Fibroblast of skin of back (primary cell): ENCODE data around the gene TSNAXIP1.

Experiments
- DNase-seq: peaks from one replicate; pipeline ENCODE4 v3.0.0-alpha.2; 2013

The TSNAXIP1 gene

DNA sequence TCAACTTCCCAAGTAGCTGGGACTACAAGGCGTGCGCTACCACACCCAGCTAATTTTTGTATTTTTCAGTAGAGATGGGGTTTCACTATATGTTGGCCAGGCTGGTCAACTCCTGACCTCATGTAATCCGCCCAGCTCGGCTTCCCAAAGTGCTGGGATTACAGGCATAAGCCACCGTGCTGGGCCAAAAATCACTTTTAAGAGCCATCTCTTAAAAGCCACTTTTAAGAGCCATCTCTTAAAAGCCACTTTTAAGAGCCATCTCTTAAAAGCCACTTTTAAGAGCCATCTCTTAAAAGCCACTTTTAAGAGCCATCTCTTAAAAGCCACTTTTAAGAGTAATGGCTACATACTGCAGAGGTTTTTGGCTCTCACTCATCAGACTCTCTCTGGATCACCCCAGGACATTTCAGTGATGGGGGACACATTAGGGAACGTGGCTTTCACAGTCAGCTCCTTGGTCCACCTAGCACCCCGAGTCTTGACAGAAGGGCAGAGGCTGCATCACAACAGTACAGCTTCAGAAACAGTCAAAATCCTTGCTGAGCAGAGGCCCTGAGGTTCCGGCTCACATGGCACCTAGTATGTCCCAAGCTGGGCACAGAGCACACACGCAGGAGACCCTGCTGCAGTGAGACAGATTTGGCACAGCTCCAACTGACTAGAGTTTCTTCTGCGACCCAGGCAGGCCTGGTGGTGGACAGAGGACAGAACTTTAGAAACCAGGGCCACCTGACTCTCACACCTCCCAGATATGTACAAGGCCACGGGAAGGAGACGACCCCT is 23.9 kb upstream of the TSNAXIP1 start:
- no peak for DNase-seq

DNA sequence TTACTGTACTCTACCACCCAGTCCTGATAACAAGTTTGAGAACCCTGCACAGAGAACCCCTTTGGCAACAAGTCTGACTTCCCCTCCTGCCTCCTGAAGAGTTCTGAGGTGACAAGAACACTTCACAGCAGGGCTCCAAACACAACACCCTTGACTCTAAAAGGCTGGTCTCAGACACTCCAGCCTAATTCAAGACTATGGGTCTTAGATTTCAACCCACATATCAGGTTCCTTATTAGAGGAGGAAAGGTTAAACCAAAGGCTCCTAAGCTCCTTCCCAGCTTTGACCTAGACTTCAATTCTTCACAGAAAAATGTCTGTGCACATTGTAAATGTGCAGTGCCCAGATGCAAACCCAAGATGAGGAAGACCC is 23.4 kb upstream of the TSNAXIP1 start:
- no peak for DNase-seq

DNA sequence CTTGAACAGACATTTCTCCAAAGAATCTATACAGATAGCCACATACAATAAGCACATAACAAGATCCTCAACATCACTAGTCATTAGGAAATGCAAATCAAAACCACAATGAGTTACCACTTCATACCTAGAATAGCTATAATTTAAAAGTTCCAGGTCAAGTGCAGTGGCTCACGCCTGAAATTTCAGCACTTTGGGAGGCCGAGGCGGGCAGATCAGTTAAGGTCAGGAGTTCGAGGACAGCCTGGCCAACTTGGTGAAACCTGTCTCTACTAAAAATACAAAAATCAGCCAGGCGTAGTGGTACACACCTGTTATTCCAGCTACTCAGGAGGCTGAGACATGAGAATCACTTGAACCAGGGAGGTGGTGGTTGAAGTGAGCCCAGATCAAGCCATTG is 20.2 kb upstream of the TSNAXIP1 start:
- DNase-seq: no peak

DNA sequence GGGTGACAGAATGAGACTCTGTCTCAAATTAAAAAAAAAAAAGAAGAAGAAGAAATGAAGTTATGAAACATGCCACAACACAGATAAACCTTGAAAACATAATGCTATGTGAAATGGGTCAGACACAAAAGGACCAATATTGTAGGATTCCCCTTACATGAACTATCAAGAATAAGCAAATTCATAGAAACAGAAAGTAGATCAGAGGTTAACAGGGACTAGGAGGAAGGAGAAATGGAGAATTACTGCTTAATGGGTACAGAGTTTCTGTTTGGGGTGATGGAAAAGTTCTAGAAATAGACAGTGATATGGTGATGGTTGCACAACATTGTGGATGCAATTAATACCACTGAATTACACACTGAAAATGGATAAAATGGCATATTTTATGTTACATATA is 16.6 kb upstream of the TSNAXIP1 start:
- no peak for DNase-seq

DNA sequence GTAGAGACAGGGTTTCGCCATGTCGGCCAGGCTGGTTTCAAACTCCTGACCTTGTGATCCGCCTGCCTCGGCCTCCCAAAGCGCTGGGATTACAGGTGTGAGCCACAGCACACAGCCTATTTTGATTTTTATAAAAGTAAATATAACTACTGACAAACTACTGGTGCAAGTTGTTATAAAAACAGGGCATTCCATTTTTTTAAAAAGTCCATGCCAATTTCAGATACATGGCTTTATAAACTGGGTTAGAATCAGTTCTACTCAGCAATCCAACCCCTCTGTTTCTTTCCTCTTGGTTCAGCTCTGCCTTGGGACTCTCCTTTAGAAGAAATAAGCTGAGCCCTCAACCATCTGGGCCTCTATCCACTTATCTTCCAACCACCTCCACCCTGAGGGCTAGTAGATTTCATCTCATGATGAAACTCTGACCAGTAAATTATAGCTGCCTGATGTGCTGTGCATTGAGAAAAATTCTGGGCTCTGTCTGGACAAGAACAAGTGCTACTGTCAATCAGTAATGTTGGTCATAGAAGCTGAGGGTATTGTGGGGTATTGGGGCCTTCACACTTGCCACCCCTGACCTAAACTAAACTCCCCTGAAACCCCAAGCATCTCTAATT is 10.5 kb upstream of the TSNAXIP1 start:
- DNase-seq: no peak

DNA sequence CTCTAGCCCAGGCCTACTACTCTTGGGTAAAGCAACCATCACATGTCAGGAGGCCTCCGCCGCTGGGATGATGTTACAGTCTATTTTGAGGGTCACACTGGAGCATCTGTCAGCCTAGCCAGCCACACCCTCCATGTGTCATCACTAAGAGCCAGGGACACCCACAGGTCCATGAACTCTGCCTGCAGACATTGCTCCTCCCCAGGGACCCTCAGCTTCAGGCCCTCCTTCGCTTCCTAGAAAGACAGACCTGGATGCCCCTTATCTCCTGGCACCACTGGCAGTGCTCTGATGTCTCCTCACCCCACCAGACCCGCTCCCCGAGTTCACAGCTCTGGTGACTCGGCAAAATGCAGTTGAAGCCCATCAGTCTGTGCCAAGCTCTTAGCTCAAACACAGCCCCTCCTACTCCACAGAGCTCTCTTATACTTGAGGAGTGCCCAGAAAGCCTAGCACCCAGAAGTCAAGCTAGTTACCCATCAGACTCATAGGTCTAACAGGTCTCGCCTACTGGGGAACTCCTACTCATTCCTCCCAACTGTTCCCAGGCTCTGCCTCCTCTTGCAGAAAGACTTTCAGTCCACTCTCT is 6.3 kb upstream of the TSNAXIP1 start:
- peak; percentile 13 for DNase-seq

DNA sequence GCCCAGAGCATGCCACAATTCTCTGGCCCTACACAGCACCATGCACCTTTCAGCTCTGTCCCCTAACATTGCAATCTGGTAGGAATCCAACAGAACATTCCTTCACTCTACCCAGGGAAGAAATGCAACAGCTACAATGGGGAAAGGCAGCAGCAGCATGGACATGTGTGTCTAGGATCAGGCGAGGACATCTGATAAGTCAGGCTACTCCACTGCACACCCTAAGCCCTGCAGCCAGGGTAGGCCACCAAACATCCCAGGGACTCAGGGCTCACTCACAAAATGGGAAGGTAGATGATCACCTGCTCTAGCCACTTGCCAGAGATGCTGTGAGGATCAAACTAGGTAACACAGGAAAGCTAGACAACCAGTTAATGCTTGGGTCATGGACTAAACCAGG is 5.4 kb upstream of the TSNAXIP1 start:
- DNase-seq: no peak

DNA sequence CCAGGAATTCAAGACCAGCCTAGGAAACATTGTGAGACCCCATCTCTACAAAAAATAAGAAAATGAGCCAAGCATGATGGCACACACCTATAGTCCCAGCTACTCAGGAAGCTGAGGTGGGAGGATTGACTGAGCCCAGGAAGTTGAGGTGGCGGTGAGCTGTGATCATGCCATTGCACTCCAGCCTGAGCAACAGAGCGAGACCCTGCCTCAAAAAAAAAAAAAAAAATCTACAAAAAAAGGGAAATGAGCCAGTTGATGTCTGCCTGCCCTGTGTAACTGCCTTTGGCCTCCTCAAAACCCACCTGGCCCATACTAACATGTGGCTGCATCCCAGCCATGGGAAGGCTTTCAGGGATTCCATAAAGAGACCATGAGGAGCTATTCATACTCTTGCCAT is 4.8 kb upstream of the TSNAXIP1 start:
- DNase-seq: no peak

DNA sequence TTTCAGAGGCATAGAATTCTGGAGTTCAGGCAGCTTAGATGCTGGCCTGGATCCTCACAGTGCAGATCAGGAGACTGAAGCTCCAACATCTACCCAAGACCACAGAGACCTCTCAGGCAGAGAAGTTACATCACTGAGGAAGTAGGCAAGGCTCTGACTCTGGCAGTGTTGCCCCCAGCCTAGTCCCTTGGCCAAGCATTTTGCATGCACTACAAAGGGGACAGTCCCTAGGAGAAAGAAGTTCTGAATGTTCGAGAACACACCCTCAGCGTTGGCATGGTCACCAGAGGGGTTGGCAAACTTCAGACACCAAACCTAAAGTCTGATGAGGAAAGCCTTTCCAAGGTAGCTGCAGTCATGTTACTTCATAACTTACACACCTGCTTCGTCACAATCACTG is 2.8 kb upstream of the TSNAXIP1 start:
- DNase-seq: no peak

DNA sequence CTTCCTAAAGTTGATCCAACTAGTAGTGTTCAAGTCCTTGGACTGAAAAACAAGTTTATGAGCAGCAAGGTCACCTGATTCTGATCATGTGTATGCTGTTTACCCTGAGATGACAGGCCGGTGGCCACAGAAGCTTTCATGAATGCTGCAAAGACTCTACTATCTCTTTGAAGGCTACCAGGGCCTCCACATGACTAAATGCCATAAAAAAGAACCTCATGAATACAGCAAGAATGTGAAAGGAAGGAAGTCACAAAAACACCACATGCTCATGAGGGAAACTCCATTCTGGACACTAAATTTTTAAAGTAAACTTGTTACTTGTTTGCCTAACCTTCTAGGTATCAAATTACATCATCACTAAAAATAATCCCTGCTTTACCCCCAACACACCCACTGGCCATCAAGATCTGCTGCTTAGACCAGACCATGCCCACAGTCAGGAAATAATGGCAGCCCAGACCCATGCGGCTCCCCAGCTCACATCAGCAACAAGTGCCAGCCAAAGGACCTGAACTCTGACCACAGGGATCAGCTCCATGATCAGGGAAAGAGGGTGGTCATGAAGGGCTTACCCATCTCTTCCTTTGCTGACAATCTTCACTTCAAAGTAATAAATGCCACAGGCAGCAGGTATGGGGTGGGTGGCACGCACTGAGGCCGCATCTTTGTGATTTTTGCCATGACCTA is 1.7 kb upstream of the TSNAXIP1 start:
- DNase-seq: no peak

DNA sequence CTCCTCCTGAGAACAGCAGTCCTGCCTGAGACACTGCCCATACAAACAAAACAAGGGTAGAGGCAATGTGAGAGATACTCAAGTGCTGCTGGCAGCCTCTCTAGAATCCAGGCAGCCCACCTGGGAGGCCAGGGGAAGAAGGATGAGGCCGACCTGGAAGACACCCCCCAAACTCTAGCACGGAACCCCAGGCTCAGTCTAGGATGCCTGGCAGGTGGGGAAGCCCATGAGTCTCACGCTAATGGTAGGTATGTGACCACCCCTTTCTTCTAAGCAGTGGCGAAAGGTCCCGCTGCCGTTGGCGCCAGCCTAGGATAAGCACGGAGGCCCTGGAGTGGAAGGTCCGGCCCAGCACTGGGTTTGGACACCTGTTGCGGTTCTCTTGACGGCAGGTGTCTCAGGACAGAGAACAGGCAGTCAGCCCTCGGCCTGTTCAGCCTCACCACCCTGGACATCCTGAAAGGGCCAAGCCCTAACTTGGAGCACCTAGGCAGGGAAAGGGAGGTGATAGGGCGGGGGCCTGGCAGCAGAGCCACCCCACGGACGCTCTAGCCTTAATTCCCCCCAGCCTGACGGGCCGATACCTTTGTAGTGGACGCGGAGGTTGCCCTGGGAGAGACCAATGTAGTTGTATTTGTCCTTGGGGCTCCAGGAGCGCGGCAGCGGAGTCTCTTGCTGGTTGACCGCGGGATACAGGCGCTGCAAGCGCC is 816 bp upstream of the TSNAXIP1 start:
- DNase-seq: peak; percentile 5

DNA sequence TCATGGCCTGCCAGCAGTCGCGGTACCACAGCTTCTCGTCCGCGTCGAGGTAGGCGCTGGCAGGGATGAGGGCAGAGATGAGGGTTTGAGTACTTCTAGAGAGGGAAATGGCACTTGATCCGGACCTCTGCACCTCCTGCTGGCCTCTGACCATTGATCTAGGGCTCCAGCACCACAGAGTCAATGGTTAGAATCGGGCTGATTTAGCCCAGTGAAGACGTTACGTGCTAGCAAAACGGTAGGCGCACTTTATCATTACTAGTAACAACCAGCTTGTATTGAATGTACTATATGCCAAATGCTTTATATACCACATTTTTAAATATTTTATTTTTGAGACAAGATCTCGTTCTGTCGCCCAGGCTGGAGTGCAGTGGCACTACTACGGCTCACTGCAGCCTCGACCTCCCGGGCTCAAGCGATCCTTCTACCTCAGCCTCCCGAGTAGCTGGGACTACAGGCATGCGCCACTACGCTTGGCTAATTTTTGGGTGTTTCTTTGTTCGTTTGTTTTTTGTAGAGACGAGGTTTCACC is 526 bp downstream of the TSNAXIP1 start:
- DNase-seq: no peak

DNA sequence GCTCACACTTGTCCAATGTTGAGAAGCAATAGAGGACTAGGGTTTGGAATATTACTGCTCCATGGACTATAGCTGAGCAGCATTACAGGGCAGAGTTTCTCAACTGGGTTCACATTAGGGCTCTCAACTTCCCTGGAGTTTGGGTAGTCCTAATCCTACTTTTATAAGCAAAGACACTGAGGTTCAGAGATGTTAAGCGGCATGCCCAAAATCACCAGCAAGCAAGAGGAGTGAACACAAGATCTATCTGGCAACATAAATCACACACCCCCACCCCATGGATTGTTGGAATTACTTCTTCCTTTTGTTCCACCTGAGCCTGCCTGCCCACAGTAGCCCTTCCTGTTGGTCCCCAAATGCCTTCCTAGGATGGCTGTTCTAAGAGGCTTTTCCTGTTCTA is 5.2 kb downstream of the TSNAXIP1 start:
- no peak for DNase-seq

DNA sequence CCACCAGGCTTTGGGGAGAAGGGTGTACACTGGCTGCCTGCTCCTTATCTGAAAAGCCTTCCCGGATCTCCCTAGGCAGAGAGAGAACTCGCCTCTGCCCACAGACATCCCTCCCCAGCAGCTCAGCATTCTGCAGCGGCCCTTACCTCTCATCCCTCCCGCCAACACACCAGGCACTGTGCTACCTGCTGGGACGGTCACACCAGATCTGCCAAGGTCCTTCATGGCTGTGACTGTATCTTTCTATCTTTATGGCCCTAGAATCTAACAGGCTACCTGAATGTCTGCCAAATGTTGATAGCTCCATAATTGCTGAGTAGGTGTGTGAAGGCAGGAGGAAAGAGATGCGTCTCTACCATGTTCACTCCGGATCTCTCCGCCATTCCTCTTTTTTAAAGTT is 7.9 kb downstream of the TSNAXIP1 start:
- DNase-seq: no peak

DNA sequence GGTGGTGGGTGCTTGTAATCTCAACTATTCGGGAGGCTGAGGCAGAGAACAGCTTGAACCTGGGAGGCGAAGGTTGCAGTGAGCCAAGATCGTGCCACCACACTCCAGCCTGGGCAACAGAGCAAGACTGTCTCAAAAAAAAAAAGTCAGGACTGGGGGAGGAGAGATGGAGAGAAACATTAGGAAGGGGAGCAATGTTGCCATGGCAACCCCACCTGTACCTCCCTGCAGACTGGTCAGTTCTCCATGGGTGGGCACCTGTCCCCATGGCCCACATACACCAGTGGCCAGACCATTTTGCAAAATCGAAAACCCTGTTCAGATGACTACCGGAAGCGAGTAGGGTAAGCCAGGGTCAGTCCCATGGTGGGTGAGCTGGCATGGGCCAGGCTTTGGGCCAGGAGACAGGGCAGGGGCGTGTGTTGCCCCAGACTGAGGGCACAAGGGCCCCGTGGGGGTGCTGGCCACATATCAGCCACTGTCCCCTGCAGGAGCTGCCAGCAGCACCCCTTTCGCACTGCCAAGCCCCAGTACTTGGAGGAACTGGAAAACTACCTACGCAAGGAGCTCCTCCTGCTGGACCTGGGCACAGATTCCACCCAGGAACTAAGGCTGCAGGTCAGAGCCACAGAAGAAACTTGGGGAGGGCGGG is 14.0 kb downstream of the TSNAXIP1 start:
- no peak for DNase-seq

DNA sequence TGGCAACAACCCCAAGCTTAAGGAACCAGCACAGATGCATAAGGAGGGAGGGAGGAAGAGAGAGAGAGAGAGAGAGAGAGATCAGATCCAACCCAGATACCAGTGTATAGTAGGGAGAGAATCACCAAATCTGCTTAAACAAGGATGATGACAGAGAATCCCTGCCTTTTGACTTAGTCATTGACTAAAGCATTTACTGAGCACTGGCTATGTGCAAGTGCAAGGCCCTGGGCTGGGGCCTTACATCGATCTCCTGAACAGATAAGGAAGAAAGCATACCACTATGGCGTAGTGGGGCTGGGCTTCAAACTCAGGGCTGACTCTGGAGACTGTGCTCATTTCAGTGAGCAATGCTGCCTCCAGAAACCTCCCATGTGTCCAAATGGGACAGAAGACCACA is 15.8 kb downstream of the TSNAXIP1 start:
- DNase-seq: peak; percentile 31

DNA sequence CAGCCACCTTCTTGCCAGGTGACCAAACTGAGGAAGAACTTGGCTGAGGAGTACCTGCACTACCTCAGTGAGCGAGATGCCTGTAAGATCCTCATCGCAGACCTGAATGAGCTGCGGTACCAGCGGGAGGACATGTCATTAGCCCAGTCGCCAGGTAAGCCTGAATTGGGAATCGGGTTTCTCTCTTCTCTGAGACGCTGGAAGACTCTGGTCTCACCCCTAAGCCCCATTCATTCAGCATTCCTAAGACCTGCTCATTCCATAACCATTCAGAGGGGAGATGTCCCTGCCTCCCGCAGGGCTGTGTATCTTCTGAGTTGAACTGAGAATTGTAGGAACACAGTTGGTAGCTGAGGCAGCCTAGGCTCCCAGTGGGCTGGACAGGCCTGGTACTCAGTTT is 18.4 kb downstream of the TSNAXIP1 start:
- no peak for DNase-seq

DNA sequence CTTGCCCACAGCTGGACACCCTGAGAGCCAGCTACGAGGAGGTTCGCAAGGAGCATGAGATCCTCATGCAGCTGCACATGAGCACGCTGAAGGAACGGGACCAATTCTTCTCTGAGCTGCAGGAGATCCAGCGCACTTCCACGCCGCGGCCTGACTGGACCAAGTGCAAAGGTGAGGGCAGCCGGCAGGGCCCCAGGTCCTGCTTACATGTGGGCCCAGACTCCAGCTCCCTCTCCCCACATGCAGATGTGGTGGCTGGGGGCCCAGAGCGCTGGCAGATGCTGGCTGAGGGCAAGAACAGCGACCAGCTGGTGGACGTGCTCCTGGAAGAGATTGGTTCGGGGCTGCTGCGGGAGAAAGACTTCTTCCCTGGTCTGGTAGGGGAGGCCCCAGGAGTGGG is 19.2 kb downstream of the TSNAXIP1 start:
- DNase-seq: no peak

DNA sequence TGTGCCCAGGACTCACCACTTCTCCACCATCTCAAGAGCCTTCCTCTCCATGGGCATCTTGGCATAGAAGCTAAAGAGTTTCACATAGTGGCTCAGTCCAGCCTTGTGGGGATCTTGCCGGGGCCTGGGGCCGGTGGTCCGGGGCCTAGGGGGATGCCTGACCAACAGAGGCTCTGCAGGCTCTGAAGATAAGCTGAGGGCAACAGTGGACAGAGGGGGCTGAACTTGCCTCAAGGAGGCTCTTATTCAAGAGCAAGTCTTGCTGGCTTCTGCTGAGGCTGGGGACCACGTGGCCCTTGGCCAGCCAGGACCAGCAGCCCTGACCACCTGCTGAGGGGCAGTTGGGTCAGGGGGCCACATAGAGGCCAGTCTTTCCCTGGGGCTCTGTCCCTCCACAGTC is 22.0 kb downstream of the TSNAXIP1 start:
- DNase-seq: no peak

DNA sequence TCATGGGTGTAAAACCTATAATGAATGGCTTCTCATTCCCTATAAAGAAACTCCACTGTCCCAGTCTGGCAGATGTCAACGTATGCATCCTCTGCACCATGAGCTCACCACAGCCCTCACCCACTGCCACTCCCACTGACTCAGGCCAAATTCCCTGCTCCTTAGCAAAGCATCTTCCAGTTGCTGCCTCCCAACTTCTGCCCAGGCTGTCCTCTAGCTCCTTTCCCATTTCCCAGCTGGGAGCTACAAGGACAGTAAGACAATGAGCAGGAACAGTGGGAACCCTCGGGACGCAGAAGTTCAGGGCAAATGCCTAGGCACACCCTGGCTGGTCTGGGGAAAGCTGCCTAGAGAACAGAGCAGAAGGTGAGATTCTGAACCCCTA is 26.3 kb downstream of the TSNAXIP1 start:
- peak; percentile 81 for DNase-seq

DNA sequence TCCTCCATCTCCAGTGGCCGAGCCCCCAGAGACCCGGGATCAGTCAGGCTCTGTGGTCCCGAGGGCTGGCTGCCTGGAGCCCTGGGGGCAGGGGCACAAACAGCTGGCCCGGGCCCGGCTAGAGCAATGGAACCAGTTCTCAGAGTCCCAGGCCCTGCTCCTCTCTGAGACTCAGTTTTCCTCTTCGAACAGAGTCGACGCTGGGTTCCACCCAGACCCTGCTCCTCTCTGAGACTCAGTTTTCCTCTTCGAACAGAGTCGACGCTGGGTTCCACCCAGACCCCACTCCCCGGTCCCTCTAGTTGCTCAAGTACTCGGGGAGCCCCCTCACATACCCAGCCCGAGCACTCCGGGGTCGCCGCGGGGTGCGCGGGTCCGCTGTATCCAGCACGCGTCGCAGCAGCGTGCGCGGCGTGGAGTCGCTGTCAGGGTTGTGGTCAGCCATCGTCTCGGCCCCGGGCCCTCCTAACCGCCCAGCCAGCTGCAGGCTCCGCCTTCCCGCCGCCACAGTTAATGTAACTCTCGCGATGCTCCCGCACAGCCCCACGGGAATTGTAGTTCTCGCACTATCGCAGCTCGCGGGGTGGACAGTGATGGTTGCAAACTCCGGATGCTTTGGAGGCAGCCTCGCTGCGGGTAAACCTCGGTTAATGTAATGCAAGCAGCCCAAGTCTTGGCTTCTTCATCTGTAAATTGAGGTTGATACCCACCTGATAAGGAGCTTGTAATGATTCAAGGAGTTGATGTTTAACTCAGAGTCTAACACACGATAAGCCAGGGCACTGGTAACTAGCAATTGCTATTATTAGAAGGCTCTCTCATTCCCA is 26.9 kb downstream of the TSNAXIP1 start:
- DNase-seq: peak; percentile 89
